Stimulated activated naive CD4-positive, alpha-beta T cell treated with Interleukin-2 at 50 U/mL for 16 hours (primary cell): ENCODE data around the gene SLC13A5.
"Not testable (repeated sequence)": the region's sequence is repeated elsewhere in the genome, so short reads cannot be mapped to it uniquely, and the experiment has no call there.

Experiments used
- DNase-seq: peaks from one replicate; lab custom pipeline; 2025; lab: John Stamatoyannopoulos, UW

Gene SLC13A5

GRCh38 chr17:6684460-6684783 lies 28.7 kb downstream of the SLC13A5 start:
- DNase-seq, result no peak

GRCh38 chr17:6683730-6684459 lies 29.3 kb downstream of the SLC13A5 start:
- no peak for DNase-seq

- no peak for DNase-seq
Measured at GRCh38 chr17:6683081-6683684, 30.0 kb downstream of the SLC13A5 start.

GRCh38 chr17:6682339-6682738 lies 30.8 kb downstream of the SLC13A5 start:
- DNase-seq, result no peak

- no peak for DNase-seq
Measured at GRCh38 chr17:6681671-6682070, 31.5 kb downstream of the SLC13A5 start.

GRCh38 chr17:6681176-6681575 lies 32.0 kb downstream of the SLC13A5 start:
- no peak for DNase-seq

GRCh38 chr17:6679241-6679640 lies 33.9 kb downstream of the SLC13A5 start:
- no peak for DNase-seq

GRCh38 chr17:6677946-6678345 lies 35.2 kb downstream of the SLC13A5 start:
- DNase-seq, result no peak

- no peak for DNase-seq
Measured at GRCh38 chr17:6677158-6677831, 35.9 kb downstream of the SLC13A5 start.

GRCh38 chr17:6676802-6677157 lies 36.4 kb downstream of the SLC13A5 start:
- DNase-seq, result no peak

- DNase-seq, result no peak
Measured at GRCh38 chr17:6675201-6675825, 37.9 kb downstream of the SLC13A5 start.

GRCh38 chr17:6674586-6674985 lies 38.6 kb downstream of the SLC13A5 start:
- no peak for DNase-seq

GRCh38 chr17:6671431-6671830 lies 41.7 kb downstream of the SLC13A5 start:
- DNase-seq, result no peak

GRCh38 chr17:6670999-6671398 lies 42.2 kb downstream of the SLC13A5 start:
- DNase-seq, result no peak

- DNase-seq, result no peak
Measured at GRCh38 chr17:6670571-6670970, 42.6 kb downstream of the SLC13A5 start.

- no peak for DNase-seq
Measured at GRCh38 chr17:6669479-6670212, 43.5 kb downstream of the SLC13A5 start.

GRCh38 chr17:6668727-6669425 lies 44.3 kb downstream of the SLC13A5 start:
- no peak for DNase-seq

GRCh38 chr17:6668219-6668618 lies 45.0 kb downstream of the SLC13A5 start:
- no peak for DNase-seq

- no peak for DNase-seq
Measured at GRCh38 chr17:6667516-6667915, 45.7 kb downstream of the SLC13A5 start.

GRCh38 chr17:6666557-6666956 lies 46.6 kb downstream of the SLC13A5 start:
- DNase-seq, result no peak

GRCh38 chr17:6666077-6666521 lies 47.1 kb downstream of the SLC13A5 start:
- DNase-seq, result peak; percentile 11

GRCh38 chr17:6663200-6663599 lies 50.0 kb downstream of the SLC13A5 start:
- not testable (repeated sequence) for DNase-seq
